OCI-LY7 (cell line): Measurements from ENCODE around the gene ABI3BP.

Experiments
- EZH2phosphoT487 ChIP-seq: fragments of 200-600 bp; sonication (generic); IDR thresholded peaks from 2 replicates; pipeline ENCODE4 v1.6.1; 2018; ENCODE audit warnings: low read depth, borderline replicate concordance, mild to moderate bottlenecking, mixed run types, antibody characterized with exemption, low read length, moderate library complexity, mixed read lengths
- TF ChIP-seq, protein P1 (sequence below): fragments of 200-600 bp; sonication (generic); conservative IDR thresholded peaks from 2 replicates; pipeline ENCODE4 v1.5.1; 2014; ENCODE audit warnings: mild to moderate bottlenecking, antibody characterized with exemption, low read length, moderate library complexity, mixed read lengths

DNA sequence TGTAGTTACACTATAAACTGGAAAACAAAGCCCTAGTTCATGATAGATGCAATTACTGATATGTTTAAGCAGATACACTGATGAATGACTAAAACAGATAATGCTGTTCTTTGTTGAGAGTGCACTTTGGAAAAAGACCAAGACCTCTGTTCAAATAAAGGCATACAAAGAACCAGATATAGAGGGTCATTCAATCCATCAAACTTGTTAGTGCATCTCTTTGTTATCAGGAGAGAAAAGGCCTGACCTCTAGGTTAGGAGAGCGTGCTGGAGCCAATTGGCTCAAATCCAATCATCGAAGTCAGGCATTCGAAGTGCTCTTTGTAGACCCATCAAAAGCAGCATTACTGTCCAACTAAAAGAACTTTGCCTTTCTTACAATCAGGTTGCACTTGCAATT, 159.7 kb downstream of the ABI3BP start:
- TF ChIP-seq, protein P1, sequence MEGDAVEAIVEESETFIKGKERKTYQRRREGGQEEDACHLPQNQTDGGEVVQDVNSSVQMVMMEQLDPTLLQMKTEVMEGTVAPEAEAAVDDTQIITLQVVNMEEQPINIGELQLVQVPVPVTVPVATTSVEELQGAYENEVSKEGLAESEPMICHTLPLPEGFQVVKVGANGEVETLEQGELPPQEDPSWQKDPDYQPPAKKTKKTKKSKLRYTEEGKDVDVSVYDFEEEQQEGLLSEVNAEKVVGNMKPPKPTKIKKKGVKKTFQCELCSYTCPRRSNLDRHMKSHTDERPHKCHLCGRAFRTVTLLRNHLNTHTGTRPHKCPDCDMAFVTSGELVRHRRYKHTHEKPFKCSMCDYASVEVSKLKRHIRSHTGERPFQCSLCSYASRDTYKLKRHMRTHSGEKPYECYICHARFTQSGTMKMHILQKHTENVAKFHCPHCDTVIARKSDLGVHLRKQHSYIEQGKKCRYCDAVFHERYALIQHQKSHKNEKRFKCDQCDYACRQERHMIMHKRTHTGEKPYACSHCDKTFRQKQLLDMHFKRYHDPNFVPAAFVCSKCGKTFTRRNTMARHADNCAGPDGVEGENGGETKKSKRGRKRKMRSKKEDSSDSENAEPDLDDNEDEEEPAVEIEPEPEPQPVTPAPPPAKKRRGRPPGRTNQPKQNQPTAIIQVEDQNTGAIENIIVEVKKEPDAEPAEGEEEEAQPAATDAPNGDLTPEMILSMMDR, result no peak
- no peak for TF ChIP-seq EZH2phosphoT487
